Stimulated activated CD4-positive, alpha-beta T cell treated with anti-CD3 and anti-CD28 coated beads, Interleukin-4, amount 100 ng/mL, for 4 hours (primary cell): ENCODE measurements around the gene MSH5.
"Not testable (repeated sequence)": the region's sequence is repeated elsewhere in the genome, so short reads cannot be mapped to it uniquely, and the experiment has no call there.

ENCODE experiments used
- DNase-seq, 2 experiments: peaks; one replicate each; pipeline ENCODE4 v3.0.0-alpha.2; 2020

MSH5 gene

GRCh38 chr6:31779908-31780307 is 40.1 kb downstream of the MSH5 start:
- no peak for DNase-seq

- DNase-seq: no peak
Measured at GRCh38 chr6:31780507-31781243, 40.9 kb downstream of the MSH5 start.

GRCh38 chr6:31781244-31782125 is 41.7 kb downstream of the MSH5 start:
- DNase-seq: no peak

GRCh38 chr6:31782126-31782855 is 42.5 kb downstream of the MSH5 start:
- DNase-seq: no peak

GRCh38 chr6:31784098-31784925 is 44.5 kb downstream of the MSH5 start:
- DNase-seq: no peak

DNA sequence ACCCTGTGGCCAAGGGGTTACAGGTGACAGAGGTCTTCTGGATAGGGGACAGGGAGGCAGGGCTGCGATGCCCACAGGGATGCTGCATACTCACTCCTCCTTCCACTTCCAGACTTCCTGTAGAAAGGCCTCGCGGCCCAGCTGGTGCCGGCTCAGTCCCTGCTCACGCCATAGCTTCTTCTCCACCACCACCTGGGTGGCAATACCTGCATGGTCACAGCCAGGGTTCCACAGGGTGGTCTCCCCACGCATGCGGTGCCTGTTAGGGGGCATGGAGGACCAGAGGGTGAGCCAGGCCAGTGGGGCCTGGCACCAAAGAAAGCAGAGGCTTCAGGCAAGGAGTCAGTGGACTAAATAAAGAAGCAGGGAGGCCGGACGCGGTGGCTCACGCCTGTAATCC is 45.7 kb downstream of the MSH5 start:
- no peak for DNase-seq

- DNase-seq: no peak
Measured at GRCh38 chr6:31791324-31792089, 51.7 kb downstream of the MSH5 start.

- no peak for DNase-seq
Measured at GRCh38 chr6:31792090-31792374, 52.2 kb downstream of the MSH5 start.

DNA sequence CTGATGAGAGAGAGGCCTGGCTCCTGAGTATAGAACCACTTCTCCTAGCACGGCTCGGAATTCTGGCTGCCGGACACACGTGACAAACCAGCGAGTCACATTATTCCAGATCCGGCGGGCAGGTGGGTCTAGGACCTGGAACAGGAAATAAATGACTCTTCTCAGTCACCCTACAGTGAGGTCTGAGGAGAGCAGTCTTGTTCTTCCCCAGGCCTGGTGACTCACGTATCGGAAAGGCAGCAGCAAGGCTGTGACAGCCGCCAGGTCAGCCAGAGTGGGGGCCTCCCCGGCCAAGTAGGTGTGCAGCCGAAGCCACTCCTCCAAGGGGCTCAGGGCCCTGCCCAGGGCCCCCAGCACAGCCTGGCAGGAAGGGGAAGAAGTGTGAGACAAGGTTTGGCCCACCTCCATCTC is 53.0 kb downstream of the MSH5 start:
- no peak for DNase-seq

- DNase-seq: not testable (repeated sequence)
Measured at GRCh38 chr6:31793927-31794245, 54.1 kb downstream of the MSH5 start.

- no peak for DNase-seq
Measured at GRCh38 chr6:31794294-31794865, 54.6 kb downstream of the MSH5 start.

GRCh38 chr6:31794866-31795615 is 55.2 kb downstream of the MSH5 start:
- DNase-seq: no peak

DNA sequence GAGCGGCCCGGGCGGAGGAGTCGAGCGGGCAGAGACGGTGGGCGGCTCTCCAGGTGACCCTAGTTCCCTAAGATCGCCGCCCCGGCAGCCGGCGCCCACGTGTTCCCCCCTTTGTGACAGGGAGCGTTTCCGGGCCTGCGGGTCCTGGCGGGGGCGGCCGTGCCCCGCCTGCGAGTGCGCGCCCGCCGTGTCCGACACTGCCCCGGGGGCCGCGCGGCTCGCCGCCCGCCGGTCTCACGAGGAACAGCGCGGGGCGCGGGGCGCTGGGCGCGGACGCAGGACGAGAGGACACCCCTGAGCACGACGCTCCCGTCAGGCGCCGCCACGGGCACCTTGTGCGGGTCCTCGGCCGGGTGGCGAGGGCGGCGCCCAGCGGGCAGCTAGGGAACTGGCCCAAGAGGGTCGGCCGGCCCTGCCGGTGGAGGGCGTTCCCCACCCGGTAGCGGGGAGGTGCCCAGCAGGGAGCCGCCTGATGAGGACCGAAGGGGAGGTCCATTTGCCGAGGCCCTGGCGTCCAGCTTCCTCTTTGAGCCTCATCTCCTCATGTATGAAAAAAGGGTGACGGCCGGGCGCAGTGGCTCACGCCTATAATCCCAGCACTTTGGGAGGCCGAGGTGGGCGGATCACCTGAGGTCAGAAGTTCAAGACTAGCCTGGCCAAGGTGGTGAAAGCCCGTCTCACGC is 56.0 kb downstream of the MSH5 start, which contains the start of gene VARS1:
TSS of gene VARS1 (minus strand) at position 137 of the 683 bp plus-strand sequence. CDS start 535 bp downstream, outside the sequence.
- peak; percentile 76 to 82 for DNase-seq

- DNase-seq: no peak
Measured at GRCh38 chr6:31796993-31797385, 57.2 kb downstream of the MSH5 start.

- DNase-seq: no peak
Measured at GRCh38 chr6:31797588-31797987, 57.8 kb downstream of the MSH5 start.

GRCh38 chr6:31799781-31800180 is 60.0 kb downstream of the MSH5 start:
- no peak for DNase-seq

DNA sequence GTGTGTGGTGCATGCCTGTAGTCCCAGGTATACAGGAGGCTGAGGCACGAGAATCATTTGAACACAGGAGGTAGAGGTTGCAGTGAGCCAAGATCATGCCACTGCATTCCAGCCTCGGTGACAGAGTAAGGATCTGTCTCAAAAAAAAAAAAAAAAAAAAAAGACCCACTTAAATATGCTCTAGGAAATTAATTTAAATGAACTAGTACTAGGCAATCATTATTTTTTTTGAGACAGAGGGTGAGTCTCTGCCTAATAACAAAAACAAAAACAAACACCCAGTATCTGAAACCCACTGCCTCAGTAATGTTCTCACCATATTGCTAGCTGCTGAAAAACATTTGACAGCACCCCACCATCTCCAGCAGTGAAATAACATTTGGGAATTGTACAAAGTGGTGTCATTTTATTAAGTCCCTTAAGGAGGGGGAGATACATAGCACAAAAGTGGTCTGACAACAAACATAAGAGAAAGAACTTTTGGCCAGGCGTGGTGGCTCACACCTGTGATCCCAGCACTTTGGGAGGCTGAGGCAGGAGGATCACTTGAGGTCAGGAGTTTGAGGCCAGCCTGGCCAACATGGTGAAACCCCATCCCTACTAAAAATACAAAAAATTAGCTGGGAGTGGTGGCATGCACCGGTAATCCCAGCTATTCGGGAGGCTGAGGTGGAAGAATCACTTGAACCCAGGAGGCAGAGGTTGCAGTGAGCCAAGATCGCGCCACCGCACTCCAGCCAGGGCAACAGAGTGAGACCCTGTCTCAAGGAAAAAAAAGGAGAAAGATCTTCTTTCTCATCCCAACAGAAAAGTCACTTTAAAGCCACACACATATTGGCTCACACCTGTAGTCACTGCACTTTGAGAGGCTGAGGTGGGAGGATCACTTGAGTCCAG is 61.5 kb downstream of the MSH5 start:
- DNase-seq: not testable (repeated sequence)

DNA sequence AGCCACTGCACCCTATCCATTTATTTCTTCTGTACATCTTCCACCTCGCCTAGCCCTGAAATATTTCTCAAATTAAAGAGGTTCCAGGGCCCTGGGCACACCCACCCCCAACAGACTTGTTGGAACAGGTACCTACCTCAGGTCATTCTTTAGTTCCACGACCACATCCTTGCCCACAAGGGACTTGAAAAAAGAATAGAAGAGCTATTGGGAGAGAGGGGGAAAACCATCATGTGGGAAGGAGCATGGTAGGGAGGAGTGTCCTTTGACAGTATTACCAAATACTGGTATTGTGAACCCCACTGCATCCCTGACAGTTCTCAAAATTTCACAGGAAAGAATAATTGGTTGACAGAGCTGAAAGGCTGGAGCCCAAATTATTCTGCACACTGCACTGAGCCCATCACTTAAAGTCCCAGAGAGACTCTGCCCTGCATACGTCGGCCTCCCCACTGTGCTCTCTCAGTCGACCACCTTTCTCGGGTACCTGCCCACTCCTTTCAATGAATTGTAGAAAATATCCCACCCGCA is 66.2 kb downstream of the MSH5 start:
- DNase-seq: no peak
